ENCODE measurements around the gene RDH5.
A peak's percentile ranks its signal among the peaks of the same experiment; 100 is the strongest.

The RDH5 gene

GRCh38 chr12:55713721-55714120, 6.5 kb upstream of the RDH5 start:
- H3K36me3 ChIP-seq (ENCODE audit: control insufficient read depth, insufficient read depth, low read length) = no peaks in the 10 kb centered on the region
- H3K27ac ChIP-seq (ENCODE audit: low read length) = no peak overlapping the region
- H3K4me3 ChIP-seq (ENCODE audit: low read length) = no peak overlapping the region
- DNase-seq (ENCODE audit: low read depth, low spot score) = no peak
- no peaks in the 10 kb centered on the region for H3K27me3 ChIP-seq (ENCODE audit: control insufficient read depth, insufficient read depth, low read length)
- H3K9me3 ChIP-seq (ENCODE audit: control insufficient read depth, insufficient read depth, low read length) = no peaks in the 10 kb centered on the region
- H3K4me1 ChIP-seq (ENCODE audit: control insufficient read depth, insufficient read depth, low read length) = peaks cover 8% of the 10 kb centered on the region
- WGBS (ENCODE audit: insufficient coverage, insufficient read length) = no CpG with 5 or more reads among the region's 2 CpGs

- H3K36me3 ChIP-seq (ENCODE audit: control insufficient read depth, insufficient read depth, low read length) = no peaks in the 10 kb centered on the region; the same call in 1 of the 2 replicates
- no peak for DNase-seq (ENCODE audit: low read depth, low spot score)
- H3K27me3 ChIP-seq (ENCODE audit: control insufficient read depth, insufficient read depth, low read length) = no peaks in the 10 kb centered on the region
- peak overlapping the region; percentile 72; the same call in 1 of the 2 replicates for H3K4me3 ChIP-seq (ENCODE audit: low read length)
- H3K27ac ChIP-seq (ENCODE audit: low read length) = no peak overlapping the region
- no peaks in the 10 kb centered on the region for H3K9me3 ChIP-seq (ENCODE audit: control insufficient read depth, insufficient read depth, low read length)
- peaks cover 11% of the 10 kb centered on the region for H3K4me1 ChIP-seq (ENCODE audit: control insufficient read depth, insufficient read depth, low read length)
- no CpG with 5 or more reads among the region's 7 CpGs for WGBS (ENCODE audit: insufficient coverage, insufficient read length)
These were observed 4.9 kb upstream of the RDH5 start for GRCh38 chr12:55715169-55715764.

GRCh38 chr12:55715833-55716581, 4.2 kb upstream of the RDH5 start, which contains the start of gene BLOC1S1:
TSS of gene BLOC1S1 (plus strand) at chr12:55716046. CDS start at chr12:55716052, 6 bp downstream.
- Histone ChIP-seq H3K9me3 (ENCODE audit: control insufficient read depth, insufficient read depth, low read length) (no peaks in the 10 kb centered on the region), H3K27ac (ENCODE audit: low read length) (no peak within 1 kb of the TSS), H3K4me1 (ENCODE audit: control insufficient read depth, insufficient read depth, low read length) (peaks cover 11% of the 10 kb centered on the region), H3K4me3 (ENCODE audit: low read length) (peak within 1 kb of the TSS; percentile 72; the same call in 1 of the 2 replicates), H3K27me3 (ENCODE audit: control insufficient read depth, insufficient read depth, low read length) (no peaks in the 10 kb centered on the region), H3K36me3 (ENCODE audit: control insufficient read depth, insufficient read depth, low read length) (no peaks in the 10 kb centered on the region; the same call in 1 of the 2 replicates)
- WGBS (ENCODE audit: insufficient coverage, insufficient read length) = no CpG with 5 or more reads among the region's 42 CpGs
- DNase-seq (ENCODE audit: low read depth, low spot score) = no peak

- Histone ChIP-seq H3K36me3 (ENCODE audit: control insufficient read depth, insufficient read depth, low read length) (no peaks in the 10 kb centered on the region; the same call in 1 of the 2 replicates), H3K4me3 (ENCODE audit: low read length) (peak overlapping the region; percentile 72; the same call in 1 of the 2 replicates), H3K27me3 (ENCODE audit: control insufficient read depth, insufficient read depth, low read length) (no peaks in the 10 kb centered on the region), H3K27ac (ENCODE audit: low read length) (no peak overlapping the region), H3K4me1 (ENCODE audit: control insufficient read depth, insufficient read depth, low read length) (peaks cover 11% of the 10 kb centered on the region), H3K9me3 (ENCODE audit: control insufficient read depth, insufficient read depth, low read length) (no peaks in the 10 kb centered on the region)
- DNase-seq (ENCODE audit: low read depth, low spot score) = no peak
- WGBS (ENCODE audit: insufficient coverage, insufficient read length) = no CpG with 5 or more reads among the region's 13 CpGs
These were observed 3.6 kb upstream of the RDH5 start for GRCh38 chr12:55716582-55716957.

- no CpG with 5 or more reads among the region's 8 CpGs for WGBS (ENCODE audit: insufficient coverage, insufficient read length)
- Histone ChIP-seq H3K36me3 (ENCODE audit: control insufficient read depth, insufficient read depth, low read length) (no peaks in the 10 kb centered on the region; the same call in 1 of the 2 replicates), H3K27ac (ENCODE audit: low read length) (no peak overlapping the region), H3K4me1 (ENCODE audit: control insufficient read depth, insufficient read depth, low read length) (peaks cover 11% of the 10 kb centered on the region), H3K4me3 (ENCODE audit: low read length) (peak overlapping the region; percentile 72; the same call in 1 of the 2 replicates), H3K27me3 (ENCODE audit: control insufficient read depth, insufficient read depth, low read length) (no peaks in the 10 kb centered on the region), H3K9me3 (ENCODE audit: control insufficient read depth, insufficient read depth, low read length) (no peaks in the 10 kb centered on the region)
- DNase-seq (ENCODE audit: low read depth, low spot score) = no peak
These were observed 2.9 kb upstream of the RDH5 start for GRCh38 chr12:55717011-55718007.

GRCh38 chr12:55718015-55718414, 2.2 kb upstream of the RDH5 start:
- no peaks in the 10 kb centered on the region for H3K9me3 ChIP-seq (ENCODE audit: control insufficient read depth, insufficient read depth, low read length)
- no peaks in the 10 kb centered on the region; the same call in 1 of the 2 replicates for H3K36me3 ChIP-seq (ENCODE audit: control insufficient read depth, insufficient read depth, low read length)
- no CpG with 5 or more reads among the region's 4 CpGs for WGBS (ENCODE audit: insufficient coverage, insufficient read length)
- H3K27ac ChIP-seq (ENCODE audit: low read length) = no peak overlapping the region
- no peaks in the 10 kb centered on the region for H3K27me3 ChIP-seq (ENCODE audit: control insufficient read depth, insufficient read depth, low read length)
- H3K4me1 ChIP-seq (ENCODE audit: control insufficient read depth, insufficient read depth, low read length) = peaks cover 11% of the 10 kb centered on the region
- DNase-seq (ENCODE audit: low read depth, low spot score) = no peak
- H3K4me3 ChIP-seq (ENCODE audit: low read length) = no peak overlapping the region

GRCh38 chr12:55718624-55719275, 1.4 kb upstream of the RDH5 start:
- no peak for DNase-seq (ENCODE audit: low read depth, low spot score)
- H3K4me1 ChIP-seq (ENCODE audit: control insufficient read depth, insufficient read depth, low read length) = peaks cover 11% of the 10 kb centered on the region
- H3K27me3 ChIP-seq (ENCODE audit: control insufficient read depth, insufficient read depth, low read length) = no peaks in the 10 kb centered on the region
- no CpG with 5 or more reads among the region's 4 CpGs for whole genome bisulfite sequencing (ENCODE audit: insufficient coverage, insufficient read length)
- no peaks in the 10 kb centered on the region; the same call in 1 of the 2 replicates for H3K36me3 ChIP-seq (ENCODE audit: control insufficient read depth, insufficient read depth, low read length)
- H3K9me3 ChIP-seq (ENCODE audit: control insufficient read depth, insufficient read depth, low read length) = no peaks in the 10 kb centered on the region
- H3K27ac ChIP-seq (ENCODE audit: low read length) = no peak overlapping the region
- H3K4me3 ChIP-seq (ENCODE audit: low read length) = no peak overlapping the region

GRCh38 chr12:55719371-55719770, 822 bp upstream of the RDH5 start:
- Histone ChIP-seq H3K27ac (ENCODE audit: low read length) (no peak overlapping the region), H3K4me1 (ENCODE audit: control insufficient read depth, insufficient read depth, low read length) (peaks cover 11% of the 10 kb centered on the region), H3K36me3 (ENCODE audit: control insufficient read depth, insufficient read depth, low read length) (peaks cover 5% of the 10 kb centered on the region), H3K4me3 (ENCODE audit: low read length) (no peak overlapping the region), H3K27me3 (ENCODE audit: control insufficient read depth, insufficient read depth, low read length) (no peaks in the 10 kb centered on the region), H3K9me3 (ENCODE audit: control insufficient read depth, insufficient read depth, low read length) (no peaks in the 10 kb centered on the region)
- DNase-seq (ENCODE audit: low read depth, low spot score) = no peak
- no CpG with 5 or more reads among the region's 7 CpGs for whole genome bisulfite sequencing (ENCODE audit: insufficient coverage, insufficient read length)

GRCh38 chr12:55720894-55721444, 776 bp downstream of the RDH5 start:
- H3K9me3 ChIP-seq (ENCODE audit: control insufficient read depth, insufficient read depth, low read length) = no peaks in the 10 kb centered on the region
- no CpG with 5 or more reads among the region's 9 CpGs for WGBS (ENCODE audit: insufficient coverage, insufficient read length)
- peaks cover 11% of the 10 kb centered on the region for H3K4me1 ChIP-seq (ENCODE audit: control insufficient read depth, insufficient read depth, low read length)
- H3K27ac ChIP-seq (ENCODE audit: low read length) = no peak overlapping the region
- DNase-seq (ENCODE audit: low read depth, low spot score) = no peak
- no peaks in the 10 kb centered on the region for H3K27me3 ChIP-seq (ENCODE audit: control insufficient read depth, insufficient read depth, low read length)
- H3K4me3 ChIP-seq (ENCODE audit: low read length) = no peak overlapping the region
- H3K36me3 ChIP-seq (ENCODE audit: control insufficient read depth, insufficient read depth, low read length) = peaks cover 5% of the 10 kb centered on the region
